Astrocyte (in vitro differentiated cells and primary cell): ENCODE measurements around the gene ZC3H18. TPM values are rescaled to one million over a fixed set of nuclear protein-coding genes. Genes with fewer than 3 reads are reported as not detected.

Experiments used
- DNase-seq: peaks from one replicate; pipeline ENCODE4 v3.0.0-alpha.2; 2010; ENCODE audit warnings: low read depth
- FAIRE-seq: peaks from 2 replicates; lab custom pipeline; 2011; peaks lifted over from hg19 to GRCh38; lab: Jason Lieb, UNC
- H2AFZ ChIP-seq: 2 replicates; pipeline ENCODE4 v1.6.0; 2012; ENCODE audit warnings: low read depth, low read length, inconsistent platforms
- H3K27ac ChIP-seq: 2 replicates; pipeline ENCODE4 v1.5.1; 2011; ENCODE audit warnings: low read depth, low read length, inconsistent platforms
- H3K27me3 ChIP-seq: 2 replicates; pipeline ENCODE4 v1.6.0; 2011; ENCODE audit warnings: low read length, inconsistent platforms; ENCODE audit not compliant: insufficient read depth
- H3K36me3 ChIP-seq: 2 replicates; pipeline ENCODE4 v1.5.1; 2011; ENCODE audit warnings: low read length, inconsistent platforms; ENCODE audit not compliant: insufficient read depth
- H3K4me1 ChIP-seq: 2 replicates; pipeline ENCODE4 v1.5.1; 2011; ENCODE audit warnings: low read length, inconsistent platforms; ENCODE audit not compliant: insufficient read depth
- H3K4me2 ChIP-seq: 2 replicates; pipeline ENCODE4 v1.6.0; 2012; ENCODE audit warnings: low read length, inconsistent platforms
- H3K4me3 ChIP-seq: 2 replicates; pipeline ENCODE4 v1.5.1; 2011; ENCODE audit warnings: low read depth, mild to moderate bottlenecking, low read length, inconsistent platforms; ENCODE audit not compliant: insufficient read depth
- H3K79me2 ChIP-seq: 2 replicates; pipeline ENCODE4 v1.6.0; 2012; ENCODE audit warnings: mild to moderate bottlenecking, low read length, inconsistent platforms; ENCODE audit not compliant: insufficient read depth
- H3K9ac ChIP-seq: 2 replicates; pipeline ENCODE4 v1.6.0; 2012; ENCODE audit warnings: mild to moderate bottlenecking, low read length, inconsistent platforms
- H3K9me3 ChIP-seq: 2 replicates; pipeline ENCODE4 v1.5.1; 2012; ENCODE audit warnings: low read depth, mild to moderate bottlenecking, low read length, inconsistent platforms; ENCODE audit not compliant: insufficient read depth
- H4K20me1 ChIP-seq: 2 replicates; pipeline ENCODE4 v1.6.0; 2012; ENCODE audit warnings: low read length, inconsistent platforms; ENCODE audit not compliant: insufficient read depth
- H3K27ac Mint-ChIP-seq: one replicate; pipeline ENCODE4 v1.8.0; 2021; ENCODE audit warnings: mild to moderate bottlenecking, mixed read lengths; ENCODE audit not compliant: unreplicated experiment
- H3K27me3 Mint-ChIP-seq: one replicate; pipeline ENCODE4 v1.8.0; 2021; ENCODE audit warnings: low read depth, mixed read lengths; ENCODE audit not compliant: unreplicated experiment
- H3K36me3 Mint-ChIP-seq: one replicate; pipeline ENCODE4 v1.8.0; 2021; ENCODE audit warnings: low read depth, mixed read lengths; ENCODE audit not compliant: unreplicated experiment
- H3K4me1 Mint-ChIP-seq: one replicate; pipeline ENCODE4 v1.8.0; 2021; ENCODE audit warnings: low read depth, mixed read lengths; ENCODE audit not compliant: unreplicated experiment
- H3K4me3 Mint-ChIP-seq: one replicate; pipeline ENCODE4 v1.8.0; 2021; ENCODE audit warnings: mild to moderate bottlenecking, moderate library complexity, mixed read lengths; ENCODE audit not compliant: unreplicated experiment
- H3K9me3 Mint-ChIP-seq: one replicate; pipeline ENCODE4 v1.8.0; 2021; ENCODE audit warnings: mild to moderate bottlenecking, mixed read lengths; ENCODE audit not compliant: unreplicated experiment
- EZH2 ChIP-seq: IDR thresholded peaks from 2 replicates; pipeline ENCODE4 v1.6.1; 2012; ENCODE audit warnings: mild to moderate bottlenecking, low read length, inconsistent platforms; ENCODE audit not compliant: insufficient read depth
- total RNA-seq: library from RNA; stranded (reverse); gene quantifications from 2 replicates; pipeline ENCODE4 v1.2.1, GENCODE V29; 2021
- TF ChIP-seq, protein P1 (sequence below): IDR thresholded peaks from 2 replicates; pipeline ENCODE4 v1.5.1; 2011; ENCODE audit warnings: low read depth, mild to moderate bottlenecking, inconsistent platforms, low read length, moderate library complexity; ENCODE audit not compliant: insufficient read depth

The ZC3H18 gene
- total RNA-seq, 1 donor from 2014 or later, result 32.8 TPM

DNA sequence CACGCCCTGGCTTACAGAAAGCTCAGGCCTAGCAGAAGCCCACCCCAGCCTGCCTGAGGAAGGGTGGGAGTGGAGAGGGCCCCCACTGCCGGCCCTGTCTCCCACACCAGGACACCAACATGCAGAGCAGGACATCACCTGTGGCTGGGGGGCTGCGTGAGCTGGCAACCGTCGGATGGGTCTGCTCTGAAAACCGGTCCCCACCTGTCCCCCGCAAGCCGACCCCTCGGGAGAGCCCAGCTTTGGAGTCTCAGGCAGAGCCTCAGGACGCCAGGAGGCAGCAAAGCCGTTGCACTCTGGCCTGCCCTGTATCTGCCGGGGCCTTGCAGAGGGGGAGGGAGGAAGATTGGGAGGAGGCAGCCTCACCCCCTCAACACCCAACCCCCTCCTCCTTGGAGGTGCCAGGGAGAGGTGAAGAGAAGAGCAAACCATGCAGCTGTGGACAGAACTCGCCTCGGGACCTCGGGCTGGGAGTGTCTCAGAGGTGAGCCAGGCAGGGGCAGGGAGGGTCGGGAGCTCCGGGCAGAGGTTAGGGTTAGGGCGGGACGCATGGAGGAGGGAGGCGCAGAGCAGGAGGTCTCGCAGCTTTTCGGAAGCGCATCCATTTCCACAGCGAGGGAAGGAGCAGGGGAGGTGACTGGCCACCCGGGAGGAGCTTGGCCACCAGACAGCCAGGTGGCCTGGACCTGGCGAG, 30.4 kb upstream of the ZC3H18 start:
- Mint-ChIP-seq H3K4me1 (peaks cover 4% of the 10 kb centered on the region), H3K9me3 (peaks cover 20% of the 10 kb centered on the region), H3K27me3 (peaks cover 18% of the 10 kb centered on the region), H3K36me3 (peaks cover 8% of the 10 kb centered on the region), H3K27ac (no peak overlapping the region), H3K4me3 (no peak overlapping the region)
- Histone ChIP-seq H3K79me2 (no peaks in the 10 kb centered on the region), H3K27ac (no peak overlapping the region), H4K20me1 (peaks cover 9% of the 10 kb centered on the region), H3K27me3 (peaks cover 28% of the 10 kb centered on the region), H3K9ac (no peak overlapping the region), H3K9me3 (peaks cover 10% of the 10 kb centered on the region), H3K4me2 (no peak overlapping the region), H3K4me1 (peaks cover 5% of the 10 kb centered on the region), H3K36me3 (no peaks in the 10 kb centered on the region), H2AFZ (no peak overlapping the region), H3K4me3 (no peak overlapping the region)
- TF ChIP-seq EZH2, result peak; percentile 30
- TF ChIP-seq, protein P1, sequence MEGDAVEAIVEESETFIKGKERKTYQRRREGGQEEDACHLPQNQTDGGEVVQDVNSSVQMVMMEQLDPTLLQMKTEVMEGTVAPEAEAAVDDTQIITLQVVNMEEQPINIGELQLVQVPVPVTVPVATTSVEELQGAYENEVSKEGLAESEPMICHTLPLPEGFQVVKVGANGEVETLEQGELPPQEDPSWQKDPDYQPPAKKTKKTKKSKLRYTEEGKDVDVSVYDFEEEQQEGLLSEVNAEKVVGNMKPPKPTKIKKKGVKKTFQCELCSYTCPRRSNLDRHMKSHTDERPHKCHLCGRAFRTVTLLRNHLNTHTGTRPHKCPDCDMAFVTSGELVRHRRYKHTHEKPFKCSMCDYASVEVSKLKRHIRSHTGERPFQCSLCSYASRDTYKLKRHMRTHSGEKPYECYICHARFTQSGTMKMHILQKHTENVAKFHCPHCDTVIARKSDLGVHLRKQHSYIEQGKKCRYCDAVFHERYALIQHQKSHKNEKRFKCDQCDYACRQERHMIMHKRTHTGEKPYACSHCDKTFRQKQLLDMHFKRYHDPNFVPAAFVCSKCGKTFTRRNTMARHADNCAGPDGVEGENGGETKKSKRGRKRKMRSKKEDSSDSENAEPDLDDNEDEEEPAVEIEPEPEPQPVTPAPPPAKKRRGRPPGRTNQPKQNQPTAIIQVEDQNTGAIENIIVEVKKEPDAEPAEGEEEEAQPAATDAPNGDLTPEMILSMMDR, result no peak
- no peak for FAIRE-seq
- DNase-seq, result no peak

DNA sequence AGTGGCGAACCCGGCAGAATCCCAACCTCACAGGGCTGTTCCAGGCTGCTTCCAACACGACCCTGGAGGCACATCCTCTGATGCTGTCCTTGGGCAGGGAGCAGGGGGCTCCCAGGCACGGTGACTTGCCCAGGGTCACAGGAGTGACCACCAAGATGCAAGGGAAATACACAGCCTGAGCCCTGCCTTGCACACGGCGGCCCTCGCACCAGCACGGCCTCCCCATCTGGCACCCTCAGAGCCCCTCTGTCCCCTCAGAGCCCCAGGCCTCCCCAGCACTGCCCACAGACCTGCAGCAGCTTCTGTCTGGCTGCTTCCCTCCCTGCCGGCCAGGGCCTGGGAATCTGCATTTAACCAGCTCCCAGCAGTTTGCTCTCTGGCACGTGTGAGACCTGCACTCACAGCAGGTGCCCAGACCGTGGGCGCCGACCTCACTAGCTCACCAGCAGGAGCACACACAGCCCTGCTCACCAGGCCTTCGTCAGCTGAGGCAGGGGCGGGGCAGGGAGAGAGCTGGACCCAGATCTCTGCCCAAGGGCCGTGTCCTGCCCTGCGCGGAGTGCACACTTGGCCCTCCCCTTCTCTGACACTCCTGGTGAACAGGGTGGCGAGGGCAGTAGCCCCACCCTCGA, 29.7 kb upstream of the ZC3H18 start:
- H3K79me2 ChIP-seq, result no peaks in the 10 kb centered on the region
- H2AFZ ChIP-seq, result no peak overlapping the region
- no peak overlapping the region for H3K4me2 ChIP-seq
- TF ChIP-seq, protein P1, result no peak
- TF ChIP-seq EZH2, result no peak
- H3K36me3 ChIP-seq, result no peaks in the 10 kb centered on the region
- peaks cover 4% of the 10 kb centered on the region for H3K4me1 Mint-ChIP-seq
- no peaks in the 10 kb centered on the region for H3K4me1 ChIP-seq
- H3K27me3 Mint-ChIP-seq, result peaks cover 20% of the 10 kb centered on the region
- no peak overlapping the region for H3K27ac ChIP-seq
- no peak for DNase-seq
- H3K9me3 ChIP-seq, result peaks cover 10% of the 10 kb centered on the region
- peaks cover 20% of the 10 kb centered on the region for H3K9me3 Mint-ChIP-seq
- peaks cover 8% of the 10 kb centered on the region for H3K36me3 Mint-ChIP-seq
- no peak overlapping the region for H3K4me3 Mint-ChIP-seq
- H3K9ac ChIP-seq, result no peak overlapping the region
- H3K27me3 ChIP-seq, result peaks cover 28% of the 10 kb centered on the region
- H3K4me3 ChIP-seq, result no peak overlapping the region
- no peak for FAIRE-seq
- no peak overlapping the region for H3K27ac Mint-ChIP-seq
- H4K20me1 ChIP-seq, result peaks cover 2% of the 10 kb centered on the region
